Omental fat pad (tissue), 4 donors: ENCODE measurements around the gene TALDO1. TPM values are rescaled to one million over a fixed set of nuclear protein-coding genes. Genes with fewer than 3 reads are reported as not detected.

Experiments used
- ATAC-seq: fragments of 150-250 bp; one replicate; pipeline ENCODE4 v1.9.1; 2016; ENCODE audit warnings: mild to moderate bottlenecking, moderate library complexity; ENCODE audit not compliant: low FRiP score
- DNase-seq: peaks from one replicate; pipeline ENCODE4 v3.0.0-alpha.2; 2019; ENCODE audit warnings: low spot score
- total RNA-seq, 4 donors: library from RNA; depleted of rRNA; stranded (reverse); fragments of >200 nt; gene quantifications; one replicate each; pipeline ENCODE4 v1.1.0, GENCODE V29; 2016
- TF ChIP-seq, protein P1 (sequence below), 3 donors: fragments of 450-650 bp; IDR thresholded peaks; one replicate each; pipeline ENCODE4 v1.5.1; 2016 to 2017; ENCODE audit warnings: antibody characterized with exemption in 3 of 3, mild to moderate bottlenecking in 3 of 3, moderate library complexity in 2 of 3

The TALDO1 gene
- total RNA-seq, 4 donors from 2014 or later, result 183 to 295 (median 239) TPM

- ATAC-seq, result no peak
- TF ChIP-seq, protein P1, sequence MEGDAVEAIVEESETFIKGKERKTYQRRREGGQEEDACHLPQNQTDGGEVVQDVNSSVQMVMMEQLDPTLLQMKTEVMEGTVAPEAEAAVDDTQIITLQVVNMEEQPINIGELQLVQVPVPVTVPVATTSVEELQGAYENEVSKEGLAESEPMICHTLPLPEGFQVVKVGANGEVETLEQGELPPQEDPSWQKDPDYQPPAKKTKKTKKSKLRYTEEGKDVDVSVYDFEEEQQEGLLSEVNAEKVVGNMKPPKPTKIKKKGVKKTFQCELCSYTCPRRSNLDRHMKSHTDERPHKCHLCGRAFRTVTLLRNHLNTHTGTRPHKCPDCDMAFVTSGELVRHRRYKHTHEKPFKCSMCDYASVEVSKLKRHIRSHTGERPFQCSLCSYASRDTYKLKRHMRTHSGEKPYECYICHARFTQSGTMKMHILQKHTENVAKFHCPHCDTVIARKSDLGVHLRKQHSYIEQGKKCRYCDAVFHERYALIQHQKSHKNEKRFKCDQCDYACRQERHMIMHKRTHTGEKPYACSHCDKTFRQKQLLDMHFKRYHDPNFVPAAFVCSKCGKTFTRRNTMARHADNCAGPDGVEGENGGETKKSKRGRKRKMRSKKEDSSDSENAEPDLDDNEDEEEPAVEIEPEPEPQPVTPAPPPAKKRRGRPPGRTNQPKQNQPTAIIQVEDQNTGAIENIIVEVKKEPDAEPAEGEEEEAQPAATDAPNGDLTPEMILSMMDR (IDR thresholded peaks at IDR 0.05), result no peak
- no peak for DNase-seq
Measured at GRCh38 chr11:803770-804598, 56.7 kb downstream of the TALDO1 start.

DNA sequence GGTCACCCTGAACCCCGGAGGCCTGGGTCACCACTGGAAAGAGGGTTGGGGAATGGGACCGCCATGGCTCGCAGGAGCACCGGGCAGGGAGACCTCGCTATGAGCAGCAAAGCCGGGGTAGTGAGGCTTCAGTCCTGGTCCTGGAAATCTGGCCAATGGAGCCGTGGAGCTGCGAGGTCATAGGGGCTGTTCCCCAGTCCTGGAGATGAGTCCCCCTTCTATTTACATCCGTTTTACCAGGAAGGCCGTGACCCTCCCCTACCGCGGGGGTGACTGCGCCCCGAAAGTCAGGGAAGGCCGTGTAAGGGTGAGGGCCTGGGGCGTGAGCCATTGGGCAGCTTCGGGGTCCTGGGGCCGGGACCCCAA is 57.3 kb downstream of the TALDO1 start:
- no peak for DNase-seq
- no peak for ATAC-seq
- TF ChIP-seq, protein P1 (IDR thresholded peaks at IDR 0.05), result no peak

DNA sequence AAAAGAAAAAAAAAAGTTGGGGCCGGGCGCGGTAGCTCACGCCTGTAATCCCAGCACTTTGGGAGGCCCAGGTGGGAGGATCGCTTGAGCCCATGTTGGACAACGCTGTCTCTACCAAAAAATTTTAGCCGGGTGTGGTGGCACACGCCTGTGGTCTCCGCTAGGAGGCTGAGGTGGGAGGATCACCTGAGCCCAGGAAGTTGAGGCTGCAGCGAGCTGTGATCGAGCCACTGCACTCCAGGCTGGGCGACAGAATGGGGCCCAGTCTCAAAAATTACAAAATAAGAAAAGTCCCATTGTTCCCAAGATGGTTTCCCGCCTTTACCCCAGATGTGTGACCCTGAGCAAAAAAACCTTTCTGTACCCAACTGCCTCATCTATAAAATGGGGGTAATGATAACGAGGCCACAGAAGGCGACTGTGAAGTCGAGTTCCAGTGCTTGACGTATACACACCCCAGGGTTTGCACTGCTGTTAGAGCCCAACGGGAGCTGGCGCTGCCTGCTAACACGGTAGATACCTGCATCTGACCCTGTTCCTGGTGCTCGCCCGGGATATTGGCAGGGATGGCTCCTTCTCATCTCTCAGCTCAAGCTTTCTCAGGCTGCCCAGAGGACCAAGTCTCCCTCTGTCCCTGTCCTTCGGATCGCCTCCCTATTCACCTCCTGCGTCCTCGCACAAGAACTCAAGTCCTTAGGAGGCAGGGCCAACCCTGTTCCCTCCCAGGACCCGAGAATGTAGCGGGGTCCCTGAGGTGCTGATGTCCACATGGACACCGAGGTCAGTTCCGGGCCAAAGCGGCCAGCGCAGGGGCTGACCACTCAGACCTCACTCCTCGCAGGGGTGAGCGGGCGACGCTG is 61.4 kb downstream of the TALDO1 start:
- ATAC-seq (no peak), DNase-seq (no peak)
- TF ChIP-seq, protein P1 (IDR thresholded peaks at IDR 0.05), result no peak

- peak; percentile 87 for DNase-seq
Measured at GRCh38 chr11:809287-810039, 62.2 kb downstream of the TALDO1 start, which contains the start of gene RPLP2. TSS of gene RPLP2 (plus strand) at chr11:809967. CDS start at chr11:810235, 268 bp downstream.

GRCh38 chr11:810040-810567 is 62.8 kb downstream of the TALDO1 start:
- DNase-seq, result no peak
- no peak for ATAC-seq
- TF ChIP-seq, protein P1 (IDR thresholded peaks at IDR 0.05), result no peak

More at GRCh38 chr11:809287-810039, 62.2 kb downstream of the TALDO1 start, which contains the start of gene RPLP2:
- TF ChIP-seq, protein P1 (IDR thresholded peaks at IDR 0.05), result no peak
- ATAC-seq, result peak; percentile 92

DNA sequence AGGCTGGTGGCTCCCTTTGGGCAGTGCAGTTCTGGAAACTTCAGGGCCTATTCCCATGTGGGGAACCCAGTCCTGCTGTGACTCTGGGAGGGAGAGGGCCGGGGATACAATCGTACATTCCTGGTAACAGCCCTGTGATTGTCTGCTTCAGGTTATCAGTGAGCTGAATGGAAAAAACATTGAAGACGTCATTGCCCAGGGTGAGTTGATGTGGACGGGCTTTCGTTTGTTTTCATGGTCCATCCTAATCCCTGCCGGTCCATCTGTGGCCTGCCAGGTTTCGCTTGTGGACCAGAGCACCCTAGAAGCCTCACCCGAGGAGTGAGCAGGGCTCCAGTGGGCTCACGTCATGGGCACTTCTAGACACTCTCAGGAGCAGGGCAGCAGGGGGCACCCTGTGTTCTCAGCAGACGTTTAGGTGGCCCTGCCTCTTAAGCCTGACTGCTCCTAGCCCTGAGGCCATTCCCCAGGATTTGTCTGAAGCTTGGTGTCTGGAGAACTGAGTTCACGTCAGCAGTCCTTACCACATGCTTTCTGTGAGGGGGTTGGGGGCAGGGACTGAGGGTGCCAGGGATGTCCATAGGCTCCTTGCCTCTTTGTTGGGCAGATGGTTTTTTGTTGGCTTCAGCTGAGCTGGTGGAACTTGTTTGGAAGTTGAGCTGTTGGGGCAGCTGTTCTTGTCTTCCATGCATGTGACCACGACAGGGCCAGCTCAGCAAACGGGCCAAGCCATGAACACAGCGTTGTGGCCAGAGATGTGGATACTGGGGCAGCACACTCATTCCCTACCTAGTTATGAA is 64.4 kb downstream of the TALDO1 start:
- no peak for DNase-seq
- TF ChIP-seq, protein P1 (IDR thresholded peaks at IDR 0.05), result no peak
- no peak for ATAC-seq
